Ectodermal cell (in vitro differentiated cells): Measurements from ENCODE around the gene EYA4.

Source experiments
- H3K27ac ChIP-seq: 2 replicates; pipeline ENCODE4 v1.7.0; 2013; ENCODE audit warnings: mild to moderate bottlenecking, low read depth, low read length; ENCODE audit not compliant: insufficient read depth, poor library complexity, severe bottlenecking
- H3K27me3 ChIP-seq: 2 replicates; pipeline ENCODE4 v1.7.0; 2013; ENCODE audit warnings: mild to moderate bottlenecking, low read length; ENCODE audit not compliant: insufficient read depth, control insufficient read depth, poor library complexity, severe bottlenecking
- H3K36me3 ChIP-seq: one replicate; pipeline ENCODE4 v1.7.0; 2013; ENCODE audit warnings: low read length; ENCODE audit not compliant: control insufficient read depth, insufficient read depth
- H3K4me1 ChIP-seq: one replicate; pipeline ENCODE4 v1.7.0; 2013; ENCODE audit warnings: low read length; ENCODE audit not compliant: control insufficient read depth, insufficient read depth
- H3K4me3 ChIP-seq: 2 replicates; pipeline ENCODE4 v1.7.0; 2013; ENCODE audit warnings: low read depth, low read length, control low read depth; ENCODE audit not compliant: insufficient read depth
- H3K9me3 ChIP-seq: 2 replicates; pipeline ENCODE4 v1.7.0; 2013; ENCODE audit warnings: mild to moderate bottlenecking, low read length, moderate library complexity; ENCODE audit not compliant: control insufficient read depth
- WGBS, 2 experiments: methylation state at CpG; one replicate each; pipeline ENCODE4 v1.1.7; 2013; ENCODE audit warnings: missing lambda C conversion rate in 2 of 2; 5-methylcytosine and 5-hydroxymethylcytosine counted together

EYA4 gene

GRCh38 chr6:133208183-133208755 lies 32.9 kb upstream of the EYA4 start:
- Histone ChIP-seq H3K4me3 (no peak overlapping the region), H3K9me3 (no peaks in the 10 kb centered on the region), H3K4me1 (no peaks in the 10 kb centered on the region), H3K36me3 (no peaks in the 10 kb centered on the region), H3K27ac (no peak overlapping the region), H3K27me3 (no peaks in the 10 kb centered on the region)
- 91 to 94% methylated on average over 4 of the region's 4 CpGs for WGBS, 2 experiments

GRCh38 chr6:133214267-133214666 lies 26.9 kb upstream of the EYA4 start:
- Histone ChIP-seq H3K27me3 (no peaks in the 10 kb centered on the region), H3K36me3 (no peaks in the 10 kb centered on the region), H3K4me3 (no peak overlapping the region), H3K27ac (no peak overlapping the region), H3K9me3 (no peaks in the 10 kb centered on the region), H3K4me1 (no peaks in the 10 kb centered on the region)
- whole genome bisulfite sequencing, 2 experiments = 33 to 57% methylated on average over 1 of the region's 2 CpGs

- Histone ChIP-seq H3K4me3 (no peak overlapping the region), H3K27ac (no peak overlapping the region), H3K9me3 (no peaks in the 10 kb centered on the region), H3K36me3 (no peaks in the 10 kb centered on the region), H3K4me1 (no peaks in the 10 kb centered on the region), H3K27me3 (no peaks in the 10 kb centered on the region)
- 74 to 85% methylated on average over 2 to 3 of the region's 3 CpGs for WGBS, 2 experiments
These were observed 22.3 kb upstream of the EYA4 start for GRCh38 chr6:133218852-133219251.

- H3K9me3 ChIP-seq = no peaks in the 10 kb centered on the region
- 88 to 90% methylated on average over 3 of the region's 3 CpGs for WGBS, 2 experiments
- no peak overlapping the region for H3K4me3 ChIP-seq
- H3K4me1 ChIP-seq = no peaks in the 10 kb centered on the region
- H3K27ac ChIP-seq = no peak overlapping the region
- no peaks in the 10 kb centered on the region for H3K36me3 ChIP-seq
- H3K27me3 ChIP-seq = no peaks in the 10 kb centered on the region
These were observed 17.6 kb upstream of the EYA4 start for GRCh38 chr6:133223452-133224029.

- no peak overlapping the region for H3K4me3 ChIP-seq
- WGBS, 2 experiments = 95 to 96% methylated on average over 2 of the region's 2 CpGs
- no peak overlapping the region for H3K27ac ChIP-seq
- H3K4me1 ChIP-seq = no peaks in the 10 kb centered on the region
- H3K9me3 ChIP-seq = no peaks in the 10 kb centered on the region
- no peaks in the 10 kb centered on the region for H3K27me3 ChIP-seq
- H3K36me3 ChIP-seq = no peaks in the 10 kb centered on the region
These were observed 15.6 kb upstream of the EYA4 start for GRCh38 chr6:133225560-133225959.

GRCh38 chr6:133227344-133227743 lies 13.8 kb upstream of the EYA4 start:
- Histone ChIP-seq H3K27me3 (no peaks in the 10 kb centered on the region), H3K4me3 (no peak overlapping the region), H3K4me1 (no peaks in the 10 kb centered on the region), H3K27ac (no peak overlapping the region), H3K9me3 (no peaks in the 10 kb centered on the region), H3K36me3 (no peaks in the 10 kb centered on the region)

GRCh38 chr6:133230052-133230451 lies 11.1 kb upstream of the EYA4 start:
- Histone ChIP-seq H3K36me3 (no peaks in the 10 kb centered on the region), H3K27me3 (no peaks in the 10 kb centered on the region), H3K4me1 (no peaks in the 10 kb centered on the region), H3K9me3 (no peaks in the 10 kb centered on the region), H3K4me3 (no peak overlapping the region), H3K27ac (no peak overlapping the region)
- 100% methylated on average over 1 of the region's 1 CpG; no CpG with 5 or more reads in 1 of the 2 experiments for WGBS, 2 experiments

- no peaks in the 10 kb centered on the region for H3K4me1 ChIP-seq
- H3K27me3 ChIP-seq = peaks cover 12% of the 10 kb centered on the region
- no peaks in the 10 kb centered on the region for H3K9me3 ChIP-seq
- no peaks in the 10 kb centered on the region for H3K36me3 ChIP-seq
- 83 to 100% methylated on average over 1 of the region's 1 CpG for WGBS, 2 experiments
- H3K4me3 ChIP-seq = no peak overlapping the region
- H3K27ac ChIP-seq = no peak overlapping the region
These were observed 5.9 kb upstream of the EYA4 start for GRCh38 chr6:133235221-133235620.

- Histone ChIP-seq H3K27ac (no peak overlapping the region), H3K9me3 (no peaks in the 10 kb centered on the region), H3K27me3 (peaks cover 29% of the 10 kb centered on the region), H3K4me3 (no peak overlapping the region), H3K36me3 (no peaks in the 10 kb centered on the region), H3K4me1 (no peaks in the 10 kb centered on the region)
- 88 to 90% methylated on average over 1 of the region's 1 CpG for WGBS, 2 experiments
These were observed 4.2 kb upstream of the EYA4 start for GRCh38 chr6:133236932-133237331.

GRCh38 chr6:133240511-133241085 lies 559 bp upstream of the EYA4 start:
- WGBS, 2 experiments = 3% methylated on average over 37 of the region's 37 CpGs
- Histone ChIP-seq H3K36me3 (no peaks in the 10 kb centered on the region), H3K27me3 (peaks cover 66% of the 10 kb centered on the region), H3K27ac (no peak overlapping the region), H3K4me3 (peak overlapping the region; percentile 66), H3K4me1 (peaks cover 10% of the 10 kb centered on the region), H3K9me3 (no peaks in the 10 kb centered on the region)
